Measurements from ENCODE around the gene ST3GAL3.

DNA sequence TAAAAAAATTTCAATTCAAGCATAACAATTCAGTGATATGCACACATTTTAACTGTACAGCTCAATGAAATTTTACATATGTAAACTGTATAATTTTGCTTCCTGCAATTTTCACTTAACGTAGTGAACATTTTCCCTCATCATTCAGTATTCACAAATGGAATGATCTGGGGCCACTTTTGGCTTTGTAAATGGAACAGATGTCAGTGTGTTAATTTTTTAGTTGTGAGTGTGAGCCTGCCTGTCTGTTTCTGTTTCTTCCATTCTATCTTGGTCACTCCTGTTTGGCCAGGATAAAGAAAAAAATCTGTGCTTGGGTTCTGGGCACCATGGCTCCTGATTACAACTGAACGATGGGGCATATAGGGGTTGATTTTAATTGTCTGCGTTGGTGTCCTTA, 20.5 kb upstream of the ST3GAL3 start:
- TF ChIP-seq, protein P1, sequence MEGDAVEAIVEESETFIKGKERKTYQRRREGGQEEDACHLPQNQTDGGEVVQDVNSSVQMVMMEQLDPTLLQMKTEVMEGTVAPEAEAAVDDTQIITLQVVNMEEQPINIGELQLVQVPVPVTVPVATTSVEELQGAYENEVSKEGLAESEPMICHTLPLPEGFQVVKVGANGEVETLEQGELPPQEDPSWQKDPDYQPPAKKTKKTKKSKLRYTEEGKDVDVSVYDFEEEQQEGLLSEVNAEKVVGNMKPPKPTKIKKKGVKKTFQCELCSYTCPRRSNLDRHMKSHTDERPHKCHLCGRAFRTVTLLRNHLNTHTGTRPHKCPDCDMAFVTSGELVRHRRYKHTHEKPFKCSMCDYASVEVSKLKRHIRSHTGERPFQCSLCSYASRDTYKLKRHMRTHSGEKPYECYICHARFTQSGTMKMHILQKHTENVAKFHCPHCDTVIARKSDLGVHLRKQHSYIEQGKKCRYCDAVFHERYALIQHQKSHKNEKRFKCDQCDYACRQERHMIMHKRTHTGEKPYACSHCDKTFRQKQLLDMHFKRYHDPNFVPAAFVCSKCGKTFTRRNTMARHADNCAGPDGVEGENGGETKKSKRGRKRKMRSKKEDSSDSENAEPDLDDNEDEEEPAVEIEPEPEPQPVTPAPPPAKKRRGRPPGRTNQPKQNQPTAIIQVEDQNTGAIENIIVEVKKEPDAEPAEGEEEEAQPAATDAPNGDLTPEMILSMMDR (conservative IDR thresholded peaks at IDR 0.05 in 1 of 2, IDR thresholded peaks at IDR 0.05 in 1 of 2; ENCODE audit: low read depth in 1 of 2, low read length in 2 of 2), result no peak
- TF ChIP-seq EZH2 (IDR thresholded peaks at IDR 0.05; ENCODE audit: low read length, missing control alignments), result no peak
